HG03469 (cell line): ENCODE results near the gene TOP3B.
"Not testable (repeated sequence)": the region's sequence is repeated elsewhere in the genome, so short reads cannot be mapped to it uniquely, and the experiment has no call there.

ENCODE experiments used
- ATAC-seq: cut with Tn5 transposase; IDR thresholded peaks from one replicate; pipeline ENCODE4 v1.9.1; 2021; ENCODE audit warnings: mild to moderate bottlenecking, moderate library complexity, moderate number of reproducible peaks; ENCODE audit not compliant: unreplicated experiment

Gene TOP3B

DNA sequence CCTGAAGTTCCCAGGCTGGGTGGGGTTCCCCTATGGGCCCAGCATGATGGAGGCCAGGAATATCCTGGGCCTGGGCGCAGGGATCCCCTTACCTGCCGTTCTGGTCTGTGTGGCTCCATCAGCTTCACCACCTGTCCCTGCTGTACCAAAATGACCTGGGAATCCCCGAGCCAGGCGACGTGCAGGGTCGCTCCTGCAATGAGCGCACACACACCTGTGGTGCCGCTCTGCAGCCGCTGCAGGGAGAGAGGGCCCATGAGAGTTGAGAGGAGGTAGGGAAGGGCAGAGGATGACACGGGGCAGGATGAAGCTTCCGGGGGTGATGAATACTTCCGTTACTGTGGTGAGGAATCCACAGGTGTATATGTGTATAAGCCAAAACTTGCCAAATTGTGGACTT, 51.5 kb downstream of the TOP3B start:
- ATAC-seq, result no peak

GRCh38 chr22:21929253-21929652, 53.3 kb downstream of the TOP3B start:
- no peak for ATAC-seq

GRCh38 chr22:21928048-21928447, 54.5 kb downstream of the TOP3B start:
- ATAC-seq, result no peak

- ATAC-seq, result no peak
These were observed 55.3 kb downstream of the TOP3B start for GRCh38 chr22:21927174-21927823.

- no peak for ATAC-seq
These were observed 55.9 kb downstream of the TOP3B start for GRCh38 chr22:21926728-21927127.

GRCh38 chr22:21923163-21923561, 59.4 kb downstream of the TOP3B start:
- no peak for ATAC-seq

DNA sequence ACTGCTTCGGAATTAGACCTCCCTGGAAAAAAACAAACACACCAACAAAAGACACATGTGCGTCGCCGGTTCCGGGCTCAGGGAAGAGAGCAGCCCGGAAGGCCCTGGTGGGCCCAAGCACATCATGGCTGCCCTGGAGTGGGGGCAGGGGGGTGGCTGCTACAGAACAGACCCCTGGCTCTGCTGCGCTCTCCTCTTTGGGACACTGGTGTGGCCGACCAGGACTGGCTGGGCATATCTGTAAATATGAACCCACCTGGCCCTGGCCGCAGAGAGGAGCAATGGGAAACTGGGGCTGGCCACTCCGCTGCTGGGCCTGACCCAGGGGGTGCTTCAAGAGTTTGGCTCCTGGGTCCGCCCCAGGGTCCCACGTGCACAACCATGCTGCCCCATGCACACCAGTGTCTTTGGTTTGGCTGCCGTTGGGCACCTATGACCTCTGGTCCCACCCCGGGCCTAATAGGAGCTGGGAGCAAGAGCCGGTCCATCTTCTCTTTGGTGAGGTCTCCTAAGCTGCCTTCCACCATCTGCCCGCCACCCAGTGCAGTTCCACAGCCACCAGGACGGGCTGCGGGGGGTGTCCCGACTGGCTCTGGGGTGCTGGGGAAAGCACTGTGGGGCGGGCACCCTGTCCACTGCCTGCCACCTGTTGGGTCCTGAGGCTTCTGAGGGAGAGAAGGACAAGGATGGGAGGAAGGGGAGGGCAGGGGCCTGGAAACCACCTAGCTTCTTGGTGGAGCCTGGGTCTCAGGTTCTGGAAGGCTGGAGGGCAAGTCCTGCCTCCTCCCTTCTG, 60.0 kb downstream of the TOP3B start:
- no peak for ATAC-seq

DNA sequence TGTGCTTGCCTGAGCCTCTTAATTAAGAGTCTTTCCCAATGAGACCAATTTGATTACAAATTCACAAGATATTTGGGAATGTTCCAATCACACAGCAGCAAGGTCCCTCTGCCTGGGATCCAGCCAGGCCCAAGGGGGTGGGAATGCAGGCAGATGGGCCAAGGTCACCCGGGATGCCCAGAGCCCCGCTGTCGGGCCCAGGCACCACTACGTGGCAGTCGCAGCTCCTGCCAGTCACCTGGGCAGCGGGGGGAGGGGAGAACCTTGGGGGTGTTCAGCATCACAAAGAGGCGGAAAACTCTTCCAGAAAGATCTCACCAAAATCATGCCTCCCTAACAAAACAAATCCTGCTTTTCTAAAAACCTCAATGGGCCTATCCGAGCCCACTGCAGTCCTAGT, 60.9 kb downstream of the TOP3B start:
- ATAC-seq, result no peak

GRCh38 chr22:21921184-21921721, 61.3 kb downstream of the TOP3B start:
- no peak for ATAC-seq

GRCh38 chr22:21920341-21921183, 62.0 kb downstream of the TOP3B start:
- ATAC-seq, result no peak

GRCh38 chr22:21919526-21920307, 62.9 kb downstream of the TOP3B start:
- no peak for ATAC-seq

GRCh38 chr22:21918466-21919185, 64.0 kb downstream of the TOP3B start:
- ATAC-seq, result no peak

DNA sequence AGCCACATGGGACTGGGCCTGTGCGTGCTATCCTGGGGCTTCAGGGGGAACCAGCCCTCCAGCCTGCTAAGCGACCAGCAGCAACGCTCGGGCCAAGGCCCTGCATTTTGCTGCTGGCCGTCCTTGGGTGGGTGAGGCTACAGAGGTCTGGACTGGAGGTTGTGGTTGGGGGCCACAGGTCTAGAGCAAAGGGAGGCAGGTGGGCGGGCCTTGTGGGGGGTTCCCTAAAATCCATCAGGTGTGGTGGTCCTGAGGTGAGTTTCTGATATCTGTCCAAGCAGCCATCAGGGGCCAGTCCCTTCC, 64.7 kb downstream of the TOP3B start:
- no peak for ATAC-seq

- no peak for ATAC-seq
These were observed 65.2 kb downstream of the TOP3B start for GRCh38 chr22:21917181-21917958.

GRCh38 chr22:21916309-21916918, 66.2 kb downstream of the TOP3B start:
- ATAC-seq, result no peak

- no peak for ATAC-seq
These were observed 66.8 kb downstream of the TOP3B start for GRCh38 chr22:21915624-21916308.

DNA sequence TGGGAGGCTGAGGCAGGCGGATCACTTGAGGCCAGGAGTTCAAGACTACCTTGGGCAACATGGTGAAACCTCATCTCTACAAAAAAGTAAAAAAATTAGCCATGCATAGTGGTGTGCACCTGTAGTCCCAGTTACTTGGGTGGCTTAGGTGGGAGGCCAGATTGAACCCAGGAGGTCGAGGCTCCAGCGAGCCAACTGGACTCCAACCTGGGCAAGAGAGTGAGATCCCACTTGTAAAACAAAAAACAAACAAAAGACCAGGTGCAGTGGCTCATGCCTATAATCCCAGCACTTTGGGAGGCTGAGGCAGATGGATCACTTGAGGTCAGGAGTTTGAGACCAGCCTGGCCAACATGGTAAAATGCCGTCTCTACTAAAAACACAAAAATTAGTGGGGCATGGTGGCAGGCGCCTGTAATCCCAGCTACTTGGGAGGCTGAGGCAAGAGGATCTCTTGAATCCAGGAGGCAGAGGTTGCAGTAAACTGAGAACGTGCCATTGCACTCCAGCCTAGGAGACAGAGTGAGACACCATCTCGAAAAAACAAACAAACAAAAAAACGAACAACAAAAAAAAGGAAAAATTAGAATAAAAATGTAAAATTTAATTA, 68.4 kb downstream of the TOP3B start:
- not testable (repeated sequence) for ATAC-seq

DNA sequence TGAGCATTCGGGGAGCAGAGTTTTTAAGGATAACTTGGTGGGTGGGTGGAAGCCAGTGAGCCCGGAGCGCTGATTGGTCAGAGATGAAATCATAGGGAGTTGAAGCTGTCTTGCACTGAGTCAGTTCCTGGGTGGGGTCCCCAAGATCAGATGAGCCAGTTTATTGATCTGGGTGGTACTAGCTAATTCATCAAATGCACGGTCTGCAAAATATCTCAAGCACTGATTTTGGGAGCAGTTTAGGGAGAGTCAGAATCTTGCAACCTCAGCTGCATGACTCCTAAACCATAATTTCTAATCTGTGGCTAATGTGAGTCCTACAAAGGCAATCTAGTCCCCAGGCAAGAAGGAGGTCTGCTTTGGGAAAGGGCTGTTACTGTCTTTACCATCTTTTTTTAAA, 72.2 kb downstream of the TOP3B start:
- ATAC-seq, result not testable (repeated sequence)
